Mucosa of stomach (tissue), 1 donor: ENCODE measurements around the gene NFKBIA.
"Not testable (repeated sequence)": the region's sequence is repeated elsewhere in the genome, so short reads cannot be mapped to it uniquely, and the experiment has no call there.

Experiments
- H3K27me3 ChIP-seq: one replicate; pipeline ENCODE4 v1.7.0; 2013; ENCODE audit warnings: mild to moderate bottlenecking, low read length; ENCODE audit not compliant: control insufficient read depth, insufficient read depth
- H3K36me3 ChIP-seq: one replicate; pipeline ENCODE4 v1.7.0; 2013; ENCODE audit warnings: low read length; ENCODE audit not compliant: control insufficient read depth, insufficient read depth
- H3K4me1 ChIP-seq: one replicate; pipeline ENCODE4 v1.7.0; 2013; ENCODE audit warnings: mild to moderate bottlenecking, low read length; ENCODE audit not compliant: control insufficient read depth, insufficient read depth
- H3K4me3 ChIP-seq: one replicate; pipeline ENCODE4 v1.7.0; 2013; ENCODE audit warnings: low read length
- H3K9ac ChIP-seq: one replicate; pipeline ENCODE4 v1.7.0; 2013; ENCODE audit warnings: mild to moderate bottlenecking, low read length, moderate library complexity
- H3K9me3 ChIP-seq: one replicate; pipeline ENCODE4 v1.7.0; 2013; ENCODE audit warnings: mild to moderate bottlenecking, low read length, moderate library complexity; ENCODE audit not compliant: control insufficient read depth
- donor health status: Pancreatic carcinoma.

The NFKBIA gene

GRCh38 chr14:35398071-35398584, 6.4 kb downstream of the NFKBIA start:
- Histone ChIP-seq H3K9ac (no peak overlapping the region), H3K4me3 (no peak overlapping the region), H3K4me1 (peaks cover 39% of the 10 kb centered on the region), H3K36me3 (peaks cover 29% of the 10 kb centered on the region), H3K9me3 (no peaks in the 10 kb centered on the region), H3K27me3 (no peaks in the 10 kb centered on the region)

- not testable (repeated sequence) for H3K4me3 ChIP-seq, H3K9ac ChIP-seq, H3K27me3 ChIP-seq, H3K9me3 ChIP-seq
- Histone ChIP-seq H3K4me1 (peaks cover 30% of the 10 kb centered on the region), H3K36me3 (peaks cover 16% of the 10 kb centered on the region)
Measured at GRCh38 chr14:35396610-35397009, 7.9 kb downstream of the NFKBIA start.

GRCh38 chr14:35395283-35395682, 9.3 kb downstream of the NFKBIA start:
- H3K9ac ChIP-seq, result no peak overlapping the region
- H3K36me3 ChIP-seq, result peaks cover 4% of the 10 kb centered on the region
- H3K9me3 ChIP-seq, result no peaks in the 10 kb centered on the region
- peaks cover 25% of the 10 kb centered on the region for H3K4me1 ChIP-seq
- H3K4me3 ChIP-seq, result no peak overlapping the region
- H3K27me3 ChIP-seq, result no peaks in the 10 kb centered on the region

- Histone ChIP-seq H3K36me3 (peaks cover 4% of the 10 kb centered on the region), H3K4me3 (no peak overlapping the region), H3K4me1 (peaks cover 23% of the 10 kb centered on the region), H3K9ac (no peak overlapping the region), H3K27me3 (no peaks in the 10 kb centered on the region), H3K9me3 (no peaks in the 10 kb centered on the region)
Measured at GRCh38 chr14:35394326-35395013, 10.1 kb downstream of the NFKBIA start.

GRCh38 chr14:35393826-35394225, 10.7 kb downstream of the NFKBIA start:
- H3K27me3 ChIP-seq, result no peaks in the 10 kb centered on the region
- H3K36me3 ChIP-seq, result no peaks in the 10 kb centered on the region
- H3K4me1 ChIP-seq, result peaks cover 16% of the 10 kb centered on the region
- H3K4me3 ChIP-seq, result no peak overlapping the region
- H3K9me3 ChIP-seq, result no peaks in the 10 kb centered on the region
- no peak overlapping the region for H3K9ac ChIP-seq

- Histone ChIP-seq H3K36me3 (no peaks in the 10 kb centered on the region), H3K27me3 (no peaks in the 10 kb centered on the region), H3K4me1 (no peaks in the 10 kb centered on the region), H3K4me3 (no peak overlapping the region), H3K9me3 (no peaks in the 10 kb centered on the region), H3K9ac (no peak overlapping the region)
Measured at GRCh38 chr14:35392103-35392502, 12.4 kb downstream of the NFKBIA start.

GRCh38 chr14:35391388-35391710, 13.2 kb downstream of the NFKBIA start:
- H3K9me3 ChIP-seq, result no peaks in the 10 kb centered on the region
- no peaks in the 10 kb centered on the region for H3K27me3 ChIP-seq
- no peaks in the 10 kb centered on the region for H3K36me3 ChIP-seq
- H3K4me3 ChIP-seq, result no peak overlapping the region
- H3K9ac ChIP-seq, result no peak overlapping the region
- no peaks in the 10 kb centered on the region for H3K4me1 ChIP-seq

GRCh38 chr14:35390577-35391387, 13.8 kb downstream of the NFKBIA start:
- no peak overlapping the region for H3K4me3 ChIP-seq
- H3K4me1 ChIP-seq, result peaks cover 3% of the 10 kb centered on the region
- H3K9ac ChIP-seq, result no peak overlapping the region
- no peaks in the 10 kb centered on the region for H3K36me3 ChIP-seq
- no peaks in the 10 kb centered on the region for H3K27me3 ChIP-seq
- H3K9me3 ChIP-seq, result no peaks in the 10 kb centered on the region

GRCh38 chr14:35389315-35389667, 15.3 kb downstream of the NFKBIA start:
- no peaks in the 10 kb centered on the region for H3K9me3 ChIP-seq

GRCh38 chr14:35388656-35389314, 15.8 kb downstream of the NFKBIA start:
- Histone ChIP-seq H3K27me3 (no peaks in the 10 kb centered on the region), H3K9ac (no peak overlapping the region), H3K4me3 (no peak overlapping the region), H3K9me3 (no peaks in the 10 kb centered on the region), H3K36me3 (no peaks in the 10 kb centered on the region), H3K4me1 (peaks cover 23% of the 10 kb centered on the region)

More at GRCh38 chr14:35389315-35389667, 15.3 kb downstream of the NFKBIA start:
- H3K27me3 ChIP-seq, result no peaks in the 10 kb centered on the region
- peaks cover 18% of the 10 kb centered on the region for H3K4me1 ChIP-seq
- no peaks in the 10 kb centered on the region for H3K36me3 ChIP-seq
- H3K4me3 ChIP-seq, result no peak overlapping the region
- no peak overlapping the region for H3K9ac ChIP-seq

GRCh38 chr14:35387713-35388579, 16.6 kb downstream of the NFKBIA start:
- H3K4me1 ChIP-seq, result peaks cover 28% of the 10 kb centered on the region
- H3K9me3 ChIP-seq, result no peaks in the 10 kb centered on the region
- no peak overlapping the region for H3K4me3 ChIP-seq
- no peaks in the 10 kb centered on the region for H3K36me3 ChIP-seq
- H3K9ac ChIP-seq, result no peak overlapping the region
- H3K27me3 ChIP-seq, result no peaks in the 10 kb centered on the region
